HFF-Myc (cell line): ENCODE measurements around the gene ZNF665.

ENCODE experiments used
- DNase-seq: peaks from one replicate; pipeline ENCODE4 v3.0.0-alpha.2; 2011; ENCODE audit warnings: low read depth; ENCODE audit errors: extremely low read depth
- H3K4me3 ChIP-seq: replicated peaks from 2 replicates; pipeline ENCODE4 v1.5.1; 2011; ENCODE audit warnings: low read depth, mild to moderate bottlenecking, control low read depth, low read length
- CTCF ChIP-seq: IDR thresholded peaks from 2 replicates; pipeline ENCODE4 v1.5.1; 2012; ENCODE audit warnings: mild to moderate bottlenecking, low read depth, low read length, control low read depth; ENCODE audit errors: missing control alignments

The ZNF665 gene

GRCh38 chr19:53156850-53157249 is 36.3 kb downstream of the ZNF665 start:
- no peak for TF ChIP-seq CTCF
- H3K4me3 ChIP-seq = no peak overlapping the region
- DNase-seq = no peak

- H3K4me3 ChIP-seq = no peak overlapping the region
- TF ChIP-seq CTCF = no peak
- no peak for DNase-seq
These were observed 45.5 kb downstream of the ZNF665 start for GRCh38 chr19:53147645-53148044.

- no peak for DNase-seq
- H3K4me3 ChIP-seq = no peak overlapping the region
- no peak for TF ChIP-seq CTCF
These were observed 52.8 kb downstream of the ZNF665 start for GRCh38 chr19:53140351-53140750.

GRCh38 chr19:53136432-53136831 is 56.7 kb downstream of the ZNF665 start:
- TF ChIP-seq CTCF = no peak
- no peak for DNase-seq
- H3K4me3 ChIP-seq = no peak overlapping the region

GRCh38 chr19:53132141-53132991 is 60.8 kb downstream of the ZNF665 start, which contains the start of gene ZNF415:
Gene ZNF415, minus strand, starts transcription at chr19:53132910. Its CDS starts 10,234 bp downstream, at chr19:53122676.
- peak; percentile 10 for DNase-seq
- peak within 1 kb of the TSS; percentile 17; the same call in 1 of the 2 replicates for H3K4me3 ChIP-seq

GRCh38 chr19:53131727-53132126 is 61.4 kb downstream of the ZNF665 start:
- DNase-seq = no peak
- no peak overlapping the region for H3K4me3 ChIP-seq
- TF ChIP-seq CTCF = no peak

More at GRCh38 chr19:53132141-53132991, 60.8 kb downstream of the ZNF665 start, which contains the start of gene ZNF415:
- no peak for TF ChIP-seq CTCF
